Hepatocyte (in vitro differentiated cells): ENCODE results near the gene RNF130. TPM values are rescaled to one million over a fixed set of nuclear protein-coding genes. Genes with fewer than 3 reads are reported as not detected.

Experiments
- DNase-seq: peaks from one replicate; pipeline ENCODE4 v3.0.0-alpha.2; 2016; ENCODE audit warnings: low spot score
- H2AFZ ChIP-seq: fragments of 200-600 bp; sonication (generic); 2 replicates; pipeline ENCODE4 v1.6.0; 2016; ENCODE audit warnings: antibody characterized with exemption, mild to moderate bottlenecking
- H3K27ac ChIP-seq: fragments of 200-600 bp; sonication (generic); 2 replicates; pipeline ENCODE4 v1.5.1; 2016; ENCODE audit warnings: mild to moderate bottlenecking
- H3K27me3 ChIP-seq: fragments of 200-600 bp; sonication (generic); 2 replicates; pipeline ENCODE4 v1.6.1; 2016
- H3K36me3 ChIP-seq: fragments of 200-600 bp; sonication (generic); replicated peaks from 2 replicates; pipeline ENCODE4 v1.5.1; 2016; ENCODE audit warnings: low read depth; ENCODE audit not compliant: insufficient read depth
- H3K4me1 ChIP-seq: fragments of 200-600 bp; sonication (generic); 2 replicates; pipeline ENCODE4 v1.5.1; 2016; ENCODE audit warnings: mild to moderate bottlenecking, moderate library complexity; ENCODE audit not compliant: insufficient read depth
- H3K4me2 ChIP-seq: fragments of 200-600 bp; sonication (generic); 2 replicates; pipeline ENCODE4 v1.6.0; 2016
- H3K4me3 ChIP-seq: fragments of 200-600 bp; sonication (generic); 2 replicates; pipeline ENCODE4 v1.5.1; 2016; ENCODE audit warnings: mild to moderate bottlenecking
- H3K79me2 ChIP-seq: fragments of 200-600 bp; sonication (generic); 2 replicates; pipeline ENCODE4 v1.6.0; 2017; ENCODE audit warnings: mild to moderate bottlenecking
- H3K9me2 ChIP-seq: fragments of 200-600 bp; sonication (generic); replicated peaks from 2 replicates; pipeline ENCODE4 v1.6.0; 2017; ENCODE audit warnings: mild to moderate bottlenecking; ENCODE audit not compliant: insufficient read depth
- H3K9me3 ChIP-seq: fragments of 200-600 bp; sonication (generic); 2 replicates; pipeline ENCODE4 v1.5.1; 2016; ENCODE audit warnings: low read depth, mild to moderate bottlenecking
- H4K20me1 ChIP-seq: fragments of 200-600 bp; sonication (generic); 2 replicates; pipeline ENCODE4 v1.6.0; 2016; ENCODE audit warnings: mild to moderate bottlenecking; ENCODE audit not compliant: insufficient read depth, poor library complexity, severe bottlenecking
- CTCF ChIP-seq: fragments of 200-600 bp; sonication (generic); IDR thresholded peaks from 2 replicates; pipeline ENCODE4 v1.5.1; 2016; ENCODE audit warnings: antibody characterized with exemption, mild to moderate bottlenecking; ENCODE audit not compliant: poor library complexity
- EZH2 ChIP-seq: fragments of 200-600 bp; sonication (generic); IDR thresholded peaks from 2 replicates; pipeline ENCODE4 v1.6.1; 2016; ENCODE audit warnings: antibody characterized with exemption, mild to moderate bottlenecking, borderline replicate concordance
- EZH2phosphoT487 ChIP-seq: fragments of 200-600 bp; sonication (generic); IDR thresholded peaks from one replicate; pipeline ENCODE4 v1.6.1; 2018; ENCODE audit warnings: antibody characterized with exemption, mild to moderate bottlenecking, low read depth, moderate library complexity; ENCODE audit not compliant: unreplicated experiment, severe bottlenecking
- WGBS: methylation state at CpG from one replicate; pipeline ENCODE4 v1.1.6; 2016; ENCODE audit warnings: low lambda C conversion rate; ENCODE audit errors: missing lambda C conversion rate; 5-methylcytosine and 5-hydroxymethylcytosine counted together
- polyA plus RNA-seq: library from polyadenylated mRNA; unstranded; fragments of >200 nt; fragmentation: Nextera tagmentation; extraction: Ambion mirVana; gene quantifications from 2 replicates; pipeline ENCODE4 v1.2.1, GENCODE V29; 2016
- total RNA-seq: library from RNA; depleted of rRNA; stranded (reverse); fragments of >200 nt; gene quantifications from 2 replicates; pipeline ENCODE4 v1.2.3, GENCODE V29; 2014

Gene RNF130
- total and polyA plus RNA-seq, 2 experiments from 2014 or later: 42.4 to 64.9 TPM

DNA sequence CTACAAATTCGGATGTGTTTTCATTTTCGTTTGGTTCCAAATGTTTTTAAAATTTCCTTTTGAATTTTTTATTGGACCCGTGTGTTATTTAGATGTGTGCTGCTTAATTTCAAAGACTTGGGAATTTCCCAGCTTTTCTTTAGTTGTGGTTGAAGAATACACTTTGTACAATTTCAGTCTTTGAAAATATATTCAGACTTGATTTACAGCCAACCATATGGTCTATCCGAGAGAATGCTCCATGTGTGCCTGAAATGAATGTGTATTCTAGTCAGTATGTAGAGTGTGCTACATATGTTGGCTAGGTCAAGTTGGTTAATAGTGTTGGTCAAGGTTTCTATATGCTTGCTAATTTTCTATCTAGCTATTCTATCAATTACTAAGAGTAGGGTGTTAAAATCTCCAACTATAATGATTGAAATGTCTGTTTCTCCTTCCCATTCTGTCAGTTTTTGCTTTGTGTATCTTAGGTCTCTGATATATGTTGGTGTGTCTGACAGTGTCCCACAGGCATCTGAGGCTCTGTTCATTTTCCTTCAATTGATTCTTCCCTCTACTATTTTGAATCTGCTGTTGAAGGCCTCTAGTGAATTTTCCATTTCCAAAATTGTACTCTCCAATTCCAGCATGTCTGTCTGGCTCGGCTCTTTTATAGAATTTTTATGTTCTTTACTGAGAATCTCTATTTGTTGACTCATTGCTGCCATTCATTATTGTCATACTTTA is 36.2 kb downstream of the RNF130 start:
- Histone ChIP-seq H3K27me3 (no peaks in the 10 kb centered on the region), H4K20me1 (no peaks in the 10 kb centered on the region), H3K27ac (no peak overlapping the region), H3K4me1 (no peaks in the 10 kb centered on the region), H3K4me2 (no peak overlapping the region), H3K4me3 (no peak overlapping the region), H3K9me3 (peaks cover 4% of the 10 kb centered on the region), H2AFZ (no peak overlapping the region), H3K36me3 (no peaks in the 10 kb centered on the region), H3K79me2 (no peaks in the 10 kb centered on the region), H3K9me2 (no peaks in the 10 kb centered on the region)
- 97% methylated on average over 5 of the region's 5 CpGs for WGBS
- TF ChIP-seq EZH2phosphoT487: no peak
- no peak for TF ChIP-seq CTCF
- TF ChIP-seq EZH2: no peak
- DNase-seq: no peak

- TF ChIP-seq EZH2phosphoT487: no peak
- Histone ChIP-seq H3K9me3 (peaks cover 4% of the 10 kb centered on the region), H3K4me1 (no peaks in the 10 kb centered on the region), H2AFZ (no peak overlapping the region), H3K4me2 (no peak overlapping the region), H3K4me3 (no peak overlapping the region), H3K27me3 (no peaks in the 10 kb centered on the region), H3K36me3 (no peaks in the 10 kb centered on the region), H4K20me1 (no peaks in the 10 kb centered on the region), H3K27ac (no peak overlapping the region), H3K9me2 (no peaks in the 10 kb centered on the region), H3K79me2 (no peaks in the 10 kb centered on the region)
- 100% methylated on average over 2 of the region's 2 CpGs for WGBS
- DNase-seq: no peak
Measured at GRCh38 chr5:180034564-180034963, 37.0 kb downstream of the RNF130 start.

- Histone ChIP-seq H3K4me2 (no peak overlapping the region), H4K20me1 (no peaks in the 10 kb centered on the region), H3K36me3 (no peaks in the 10 kb centered on the region), H3K9me2 (no peaks in the 10 kb centered on the region), H3K79me2 (peaks cover 5% of the 10 kb centered on the region), H3K4me1 (no peaks in the 10 kb centered on the region), H3K4me3 (no peak overlapping the region), H3K9me3 (no peaks in the 10 kb centered on the region), H3K27me3 (no peaks in the 10 kb centered on the region), H2AFZ (no peak overlapping the region), H3K27ac (no peak overlapping the region)
- 89% methylated on average over 15 of the region's 15 CpGs for WGBS
- TF ChIP-seq EZH2: no peak
- no peak for TF ChIP-seq CTCF
- no peak for TF ChIP-seq EZH2phosphoT487
- no peak for DNase-seq
Measured at GRCh38 chr5:180027459-180028089, 44.0 kb downstream of the RNF130 start.

DNA sequence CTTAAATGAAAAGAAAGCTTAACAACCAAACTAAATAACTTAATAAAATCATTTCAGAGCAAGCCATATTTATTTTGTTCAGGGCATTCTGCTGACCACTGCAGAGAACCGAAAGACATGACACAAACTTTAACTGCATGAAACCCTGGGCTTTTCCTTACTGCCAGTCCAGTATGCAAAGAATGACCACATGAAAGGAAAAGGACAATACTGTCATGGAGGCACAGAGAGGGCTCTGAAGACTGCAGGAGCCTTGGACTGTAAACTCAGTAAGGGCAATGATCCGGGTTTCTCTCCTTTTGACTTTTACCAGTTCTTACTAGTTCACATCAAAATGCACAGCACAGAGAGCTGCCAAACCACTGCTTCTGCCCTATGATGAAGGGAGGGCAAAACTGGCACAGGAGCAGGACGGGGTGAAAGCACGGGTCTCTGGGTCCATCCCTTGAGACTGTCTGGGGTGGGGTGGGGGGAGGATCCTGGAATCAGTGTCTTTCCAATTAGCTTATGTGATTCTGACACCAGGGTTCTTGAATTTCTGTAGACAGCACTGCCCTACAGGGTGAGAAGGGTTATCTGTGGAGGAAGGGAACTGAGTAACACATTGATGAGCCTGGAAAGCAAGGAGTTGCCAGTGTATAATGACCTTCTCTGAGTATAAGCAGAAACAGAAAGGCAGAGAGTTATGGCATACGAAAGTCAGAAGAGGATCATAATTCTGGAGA is 44.7 kb downstream of the RNF130 start:
- 72% methylated on average over 5 of the region's 5 CpGs for WGBS
- Histone ChIP-seq H3K4me2 (no peak overlapping the region), H3K27ac (no peak overlapping the region)

More for the DNA sequence above, 44.7 kb downstream of the RNF130 start:
- no peaks in the 10 kb centered on the region for H4K20me1 ChIP-seq
- H3K27me3 ChIP-seq: no peaks in the 10 kb centered on the region
- peaks cover 7% of the 10 kb centered on the region for H3K79me2 ChIP-seq
- no peak for DNase-seq
- H3K4me1 ChIP-seq: no peaks in the 10 kb centered on the region
- no peaks in the 10 kb centered on the region for H3K9me2 ChIP-seq
- TF ChIP-seq CTCF: no peak
- H3K4me3 ChIP-seq: no peak overlapping the region
- no peak overlapping the region for H2AFZ ChIP-seq
- no peaks in the 10 kb centered on the region for H3K36me3 ChIP-seq
- H3K9me3 ChIP-seq: no peaks in the 10 kb centered on the region
